Osteoblast (primary cell): Measurements from ENCODE around the gene TNIK. TPM values are rescaled to one million over a fixed set of nuclear protein-coding genes. Genes with fewer than 3 reads are reported as not detected.

Experiments
- DNase-seq: peaks from one replicate; pipeline ENCODE4 v3.0.0; 2011; ENCODE audit warnings: low spot score, mixed read lengths; ENCODE audit not compliant: insufficient read length; ENCODE audit errors: missing footprints
- H2AFZ ChIP-seq: 2 replicates; pipeline ENCODE4 v1.6.0; 2011; ENCODE audit warnings: mild to moderate bottlenecking, low read length
- H3K27ac ChIP-seq: 2 replicates; pipeline ENCODE4 v1.5.1; 2011; ENCODE audit warnings: mild to moderate bottlenecking, low read depth, low read length, moderate library complexity
- H3K27me3 ChIP-seq: 2 replicates; pipeline ENCODE4 v1.6.0; 2012; ENCODE audit warnings: mild to moderate bottlenecking, control low read depth, inconsistent platforms, low read length, moderate library complexity; ENCODE audit not compliant: insufficient read depth
- H3K36me3 ChIP-seq: 2 replicates; pipeline ENCODE4 v1.5.1; 2011; ENCODE audit warnings: mild to moderate bottlenecking, low read length, control low read depth, moderate library complexity; ENCODE audit not compliant: insufficient read depth
- H3K4me1 ChIP-seq: 2 replicates; pipeline ENCODE4 v1.5.1; 2011; ENCODE audit warnings: mild to moderate bottlenecking, low read length, control low read depth, moderate library complexity; ENCODE audit not compliant: insufficient read depth
- H3K4me2 ChIP-seq: 2 replicates; pipeline ENCODE4 v1.6.0; 2011; ENCODE audit warnings: mild to moderate bottlenecking, low read length; ENCODE audit not compliant: insufficient read depth
- H3K4me3 ChIP-seq: fragments of 200-600 bp; sonication (generic); 3 replicates; pipeline ENCODE4 v1.5.1; 2012; ENCODE audit warnings: mild to moderate bottlenecking, low read length, inconsistent platforms; ENCODE audit not compliant: insufficient read depth
- H3K79me2 ChIP-seq: 2 replicates; pipeline ENCODE4 v1.6.0; 2012; ENCODE audit warnings: mild to moderate bottlenecking, low read length, control low read depth, inconsistent platforms; ENCODE audit not compliant: insufficient read depth
- H3K9me3 ChIP-seq: 2 replicates; pipeline ENCODE4 v1.5.1; 2011; ENCODE audit warnings: low read depth, low read length, control low read depth
- H4K20me1 ChIP-seq: 2 replicates; pipeline ENCODE4 v1.6.0; 2012; ENCODE audit warnings: mild to moderate bottlenecking, low read length, control low read depth; ENCODE audit not compliant: insufficient read depth
- total RNA-seq: library from RNA; depleted of rRNA; stranded (reverse); fragments of >200 nt; gene quantifications from 2 replicates; pipeline ENCODE4 v1.2.3, GENCODE V29; 2012
- TF ChIP-seq, protein P1 (sequence below): IDR thresholded peaks from 2 replicates; pipeline ENCODE4 v1.5.1; 2011; ENCODE audit warnings: mild to moderate bottlenecking, low read depth, low read length, moderate library complexity; ENCODE audit errors: extremely low read depth

TNIK gene
- total RNA-seq, 1 donor: 7.6 TPM

DNA sequence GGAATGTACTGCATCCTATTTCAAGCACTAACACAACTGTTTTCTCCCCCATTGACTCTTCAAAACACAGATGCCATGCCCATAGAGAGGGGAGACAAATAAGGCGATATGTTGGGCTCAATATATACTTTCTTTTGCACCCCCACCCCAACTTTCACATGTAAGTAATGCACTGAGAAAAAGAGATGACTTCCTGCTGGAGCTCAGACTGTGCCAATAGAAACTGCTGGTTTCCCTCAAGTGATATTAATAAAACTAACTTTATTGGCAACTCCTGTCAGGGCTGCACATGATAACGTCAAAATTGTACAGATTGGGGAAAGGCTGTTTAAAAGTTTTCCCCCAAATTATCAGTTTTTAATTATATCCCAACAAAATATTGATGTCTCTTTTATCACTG lies 163.0 kb downstream of the TNIK start:
- no peak overlapping the region for H3K4me2 ChIP-seq
- H3K79me2 ChIP-seq: no peaks in the 10 kb centered on the region
- H3K27ac ChIP-seq: no peak overlapping the region
- no peak overlapping the region for H3K4me3 ChIP-seq
- no peaks in the 10 kb centered on the region for H3K9me3 ChIP-seq
- H3K4me1 ChIP-seq: peaks cover 3% of the 10 kb centered on the region
- H3K36me3 ChIP-seq: no peaks in the 10 kb centered on the region
- H4K20me1 ChIP-seq: no peaks in the 10 kb centered on the region
- DNase-seq: no peak
- H3K27me3 ChIP-seq: peaks cover 4% of the 10 kb centered on the region
- TF ChIP-seq, protein P1, sequence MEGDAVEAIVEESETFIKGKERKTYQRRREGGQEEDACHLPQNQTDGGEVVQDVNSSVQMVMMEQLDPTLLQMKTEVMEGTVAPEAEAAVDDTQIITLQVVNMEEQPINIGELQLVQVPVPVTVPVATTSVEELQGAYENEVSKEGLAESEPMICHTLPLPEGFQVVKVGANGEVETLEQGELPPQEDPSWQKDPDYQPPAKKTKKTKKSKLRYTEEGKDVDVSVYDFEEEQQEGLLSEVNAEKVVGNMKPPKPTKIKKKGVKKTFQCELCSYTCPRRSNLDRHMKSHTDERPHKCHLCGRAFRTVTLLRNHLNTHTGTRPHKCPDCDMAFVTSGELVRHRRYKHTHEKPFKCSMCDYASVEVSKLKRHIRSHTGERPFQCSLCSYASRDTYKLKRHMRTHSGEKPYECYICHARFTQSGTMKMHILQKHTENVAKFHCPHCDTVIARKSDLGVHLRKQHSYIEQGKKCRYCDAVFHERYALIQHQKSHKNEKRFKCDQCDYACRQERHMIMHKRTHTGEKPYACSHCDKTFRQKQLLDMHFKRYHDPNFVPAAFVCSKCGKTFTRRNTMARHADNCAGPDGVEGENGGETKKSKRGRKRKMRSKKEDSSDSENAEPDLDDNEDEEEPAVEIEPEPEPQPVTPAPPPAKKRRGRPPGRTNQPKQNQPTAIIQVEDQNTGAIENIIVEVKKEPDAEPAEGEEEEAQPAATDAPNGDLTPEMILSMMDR: no peak
- H2AFZ ChIP-seq: no peak overlapping the region

DNA sequence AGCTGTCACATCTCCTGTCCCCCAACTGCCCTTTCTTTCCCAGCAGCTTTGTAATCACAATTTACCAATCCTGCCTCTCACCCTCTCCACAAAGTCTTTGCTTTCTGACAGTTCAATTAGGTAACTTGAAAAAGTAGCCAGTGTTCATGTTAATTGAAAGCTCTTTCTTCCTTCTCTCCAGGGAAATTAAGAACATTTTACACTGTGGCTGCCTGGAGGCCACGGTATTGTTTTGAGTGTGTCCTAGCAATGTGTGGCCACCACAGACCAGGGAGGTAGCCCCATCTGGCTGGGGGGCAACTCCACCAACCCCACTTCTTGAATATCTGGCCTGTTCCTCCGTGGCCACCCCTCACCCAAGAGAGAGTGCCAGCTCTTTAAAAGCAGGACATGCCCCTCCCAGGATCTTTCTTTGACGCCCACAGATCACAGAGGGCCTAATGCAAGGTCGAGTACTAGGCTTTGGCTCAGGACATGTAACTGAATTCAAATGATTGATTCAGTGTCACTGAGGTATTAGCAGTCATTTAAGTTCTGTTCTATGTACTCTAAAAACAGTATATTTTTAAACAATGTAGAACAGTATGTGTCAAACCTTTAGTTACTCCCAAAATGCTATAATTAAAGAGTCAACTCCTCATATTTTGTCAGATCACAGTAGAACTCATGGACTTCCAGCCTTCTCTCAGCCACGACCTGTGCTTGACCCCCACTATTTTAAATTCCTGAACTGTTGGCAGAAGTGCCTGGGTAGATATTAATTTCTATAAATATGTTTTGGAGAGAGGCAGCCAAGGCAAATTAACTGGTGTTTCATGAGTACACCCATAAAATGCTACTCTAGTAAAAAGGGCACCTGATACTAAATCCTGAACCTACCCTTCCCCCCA lies 164.5 kb downstream of the TNIK start:
- Histone ChIP-seq H3K4me2 (peak overlapping the region; percentile 13), H4K20me1 (no peaks in the 10 kb centered on the region), H3K27me3 (peaks cover 4% of the 10 kb centered on the region), H3K9me3 (no peaks in the 10 kb centered on the region), H3K27ac (no peak overlapping the region), H3K4me1 (peaks cover 3% of the 10 kb centered on the region), H3K36me3 (no peaks in the 10 kb centered on the region), H3K4me3 (no peak overlapping the region), H2AFZ (no peak overlapping the region), H3K79me2 (no peaks in the 10 kb centered on the region)
- TF ChIP-seq, protein P1: no peak
- DNase-seq: peak; percentile 36

DNA sequence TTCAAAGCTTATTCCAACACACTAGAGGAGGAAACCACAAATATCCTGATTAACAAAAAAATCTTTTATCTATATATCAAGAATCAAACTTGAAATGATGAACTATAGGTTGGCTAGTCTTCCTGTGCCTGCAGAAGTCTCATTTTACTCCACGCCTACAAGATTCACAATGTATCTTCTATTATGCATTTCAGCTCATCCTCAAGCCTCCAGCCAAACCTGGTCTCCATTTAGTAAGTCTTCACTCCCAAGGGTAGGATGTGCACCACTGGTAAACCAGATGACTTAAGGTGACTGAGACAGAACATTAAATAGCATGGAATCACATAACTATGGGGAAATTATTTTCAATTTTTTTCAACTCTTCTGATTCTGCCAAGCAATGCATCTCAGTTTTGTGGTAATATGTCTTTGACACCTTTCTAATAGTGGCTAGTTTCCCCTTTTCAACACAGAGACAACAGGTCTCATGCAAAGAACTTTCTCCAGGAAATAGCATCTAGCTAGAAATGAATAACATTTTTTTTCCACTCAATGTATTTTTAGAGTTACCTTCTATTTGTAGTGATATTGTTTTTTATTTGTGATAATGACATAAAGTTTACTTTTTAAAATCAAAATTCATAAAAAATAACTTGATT lies 166.9 kb downstream of the TNIK start:
- Histone ChIP-seq H3K4me1 (peaks cover 3% of the 10 kb centered on the region), H3K4me3 (no peak overlapping the region), H4K20me1 (no peaks in the 10 kb centered on the region), H2AFZ (no peak overlapping the region), H3K79me2 (no peaks in the 10 kb centered on the region), H3K9me3 (no peaks in the 10 kb centered on the region), H3K27ac (no peak overlapping the region), H3K36me3 (no peaks in the 10 kb centered on the region), H3K27me3 (no peaks in the 10 kb centered on the region), H3K4me2 (no peak overlapping the region)
- no peak for DNase-seq
- TF ChIP-seq, protein P1: no peak

DNA sequence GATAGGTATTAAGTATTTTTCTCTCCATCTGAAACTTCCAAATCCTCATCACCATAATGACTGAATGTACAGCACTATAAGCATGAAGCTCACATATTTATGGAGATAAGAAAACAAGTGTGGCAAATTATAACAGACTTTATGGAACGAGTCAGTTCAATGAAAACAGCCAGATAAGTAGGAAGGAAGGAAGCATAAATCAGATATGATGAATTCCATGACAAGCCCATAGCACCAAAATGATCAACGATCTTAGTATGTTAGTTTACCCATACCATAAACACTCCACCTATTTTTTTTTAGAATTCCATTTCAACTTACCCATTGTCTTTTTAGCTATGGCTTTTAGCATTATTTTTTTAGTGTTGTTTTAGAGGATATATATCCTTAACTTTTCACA lies 169.5 kb downstream of the TNIK start:
- Histone ChIP-seq H2AFZ (no peak overlapping the region), H3K9me3 (no peaks in the 10 kb centered on the region), H3K4me2 (no peak overlapping the region), H3K79me2 (no peaks in the 10 kb centered on the region), H3K27me3 (no peaks in the 10 kb centered on the region), H4K20me1 (no peaks in the 10 kb centered on the region), H3K27ac (no peak overlapping the region), H3K4me3 (no peak overlapping the region), H3K4me1 (peaks cover 3% of the 10 kb centered on the region), H3K36me3 (no peaks in the 10 kb centered on the region)
- no peak for DNase-seq
- TF ChIP-seq, protein P1: no peak
